Measurements from ENCODE around the gene ACSM4.
"Not testable (repeated sequence)": the region's sequence is repeated elsewhere in the genome, so short reads cannot be mapped to it uniquely, and the experiment has no call there.

The ACSM4 gene

DNA sequence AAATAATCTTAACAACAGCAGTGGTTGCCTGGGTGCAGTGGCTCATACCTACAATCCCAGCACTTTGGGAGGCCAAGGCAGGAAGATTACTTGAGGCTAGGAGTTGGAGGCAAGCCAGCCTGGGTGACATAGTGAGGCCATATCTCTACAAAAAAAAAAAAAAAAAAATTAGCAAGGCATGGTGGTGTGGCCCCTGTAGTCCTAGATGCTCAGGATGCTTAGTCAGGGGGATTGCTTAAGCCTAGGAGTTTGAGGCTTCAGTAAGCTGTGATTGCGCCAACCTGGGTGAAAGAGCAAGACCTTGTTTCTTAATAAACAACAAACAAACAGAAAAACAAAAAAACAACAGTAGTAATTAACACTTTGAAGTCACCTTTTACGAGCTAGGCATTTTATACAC, 642 bp upstream of the ACSM4 start:
- no peak for TF ChIP-seq ZNF274 (IDR thresholded peaks at IDR 0.05; ENCODE audit: low read depth, low read length)
- no peak overlapping the region for H3K4me3 ChIP-seq (ENCODE audit: low read length)

DNA sequence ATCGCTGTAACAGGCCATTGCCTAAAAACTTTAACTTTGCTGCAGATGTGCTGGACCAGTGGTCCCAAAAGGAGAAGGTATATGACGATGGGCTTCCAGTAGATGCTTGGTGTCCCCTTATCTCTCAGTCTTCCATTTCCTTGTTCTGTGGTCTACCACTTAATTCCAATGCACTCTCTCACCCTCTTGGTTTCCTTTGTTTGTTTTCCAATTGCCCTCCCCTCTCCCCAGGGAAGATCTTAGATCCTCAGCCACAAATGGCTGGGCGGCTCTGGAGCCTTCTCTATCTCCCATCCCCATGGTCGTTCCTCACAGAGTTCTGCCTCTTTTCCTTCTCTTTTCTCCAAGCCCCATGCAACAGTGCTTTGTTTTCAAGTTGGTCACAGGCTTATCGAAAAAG, 584 bp downstream of the ACSM4 start:
- H3K4me3 ChIP-seq (ENCODE audit: low read length): no peak overlapping the region
- no peak for TF ChIP-seq ZNF274 (IDR thresholded peaks at IDR 0.05; ENCODE audit: low read depth, low read length)

DNA sequence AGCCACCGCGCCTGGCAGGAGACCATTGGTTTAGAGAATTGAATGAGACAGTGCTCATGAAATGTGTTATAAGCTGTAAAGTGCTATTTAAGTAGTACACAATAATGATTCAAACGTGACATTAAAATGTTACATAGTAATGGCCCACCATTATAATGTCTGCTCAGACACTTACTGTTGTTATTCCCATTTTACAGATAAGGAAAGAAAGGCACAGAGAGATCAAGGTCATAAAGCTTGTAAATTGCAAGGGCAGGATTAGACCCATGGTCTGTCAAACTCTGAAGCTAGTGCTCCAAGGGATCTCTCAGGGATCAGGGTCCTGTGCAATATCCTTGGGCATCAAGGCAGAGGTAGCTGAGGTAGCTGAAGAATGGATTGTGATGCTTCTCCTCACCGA, 6.2 kb downstream of the ACSM4 start:
- TF ChIP-seq ZNF274 (IDR thresholded peaks at IDR 0.05; ENCODE audit: low read depth, low read length): no peak
- H3K4me3 ChIP-seq (ENCODE audit: low read length): no peak overlapping the region

DNA sequence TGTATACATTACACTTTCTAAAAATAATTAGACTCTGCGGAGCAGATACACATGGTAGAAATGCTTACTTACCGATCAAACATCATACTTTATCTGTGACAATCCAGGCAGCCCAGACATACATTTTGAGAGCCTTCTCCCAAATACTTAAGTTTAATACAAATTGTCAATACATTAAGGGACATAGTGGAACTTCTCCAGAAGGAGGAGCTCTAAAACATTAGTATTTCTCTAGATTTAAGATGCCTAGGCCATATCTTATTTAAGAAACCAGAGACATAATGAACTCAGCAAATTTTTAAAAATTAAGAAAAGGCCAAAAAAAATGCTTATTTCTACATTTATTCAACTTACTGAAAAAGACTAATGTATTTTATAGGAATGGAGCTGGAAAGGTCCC, 16.1 kb downstream of the ACSM4 start:
- TF ChIP-seq ZNF274 (IDR thresholded peaks at IDR 0.05; ENCODE audit: low read depth, low read length): no peak
- H3K4me3 ChIP-seq (ENCODE audit: low read length): no peak overlapping the region

DNA sequence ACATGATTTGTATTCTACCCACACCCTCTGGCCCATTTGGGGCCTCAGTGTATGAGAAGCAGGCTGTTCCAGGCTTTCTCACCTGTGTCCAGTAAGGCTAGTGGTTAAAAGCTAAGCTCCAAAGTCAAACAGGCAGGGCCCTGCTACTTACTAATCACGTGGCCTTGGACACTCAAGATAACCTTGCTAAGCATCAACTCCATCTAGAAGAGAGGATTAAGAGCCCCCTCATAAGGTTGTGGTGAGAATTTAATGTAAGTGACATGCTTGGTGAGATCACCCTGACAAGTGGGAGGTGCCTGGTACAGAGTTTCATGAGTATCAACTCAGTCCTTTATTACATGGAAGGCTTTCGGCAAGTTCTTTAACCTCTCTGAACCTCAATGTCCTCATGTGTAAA, 17.8 kb downstream of the ACSM4 start:
- H3K4me3 ChIP-seq (ENCODE audit: low read length): no peak overlapping the region
- no peak for TF ChIP-seq ZNF274 (IDR thresholded peaks at IDR 0.05; ENCODE audit: low read depth, low read length)

DNA sequence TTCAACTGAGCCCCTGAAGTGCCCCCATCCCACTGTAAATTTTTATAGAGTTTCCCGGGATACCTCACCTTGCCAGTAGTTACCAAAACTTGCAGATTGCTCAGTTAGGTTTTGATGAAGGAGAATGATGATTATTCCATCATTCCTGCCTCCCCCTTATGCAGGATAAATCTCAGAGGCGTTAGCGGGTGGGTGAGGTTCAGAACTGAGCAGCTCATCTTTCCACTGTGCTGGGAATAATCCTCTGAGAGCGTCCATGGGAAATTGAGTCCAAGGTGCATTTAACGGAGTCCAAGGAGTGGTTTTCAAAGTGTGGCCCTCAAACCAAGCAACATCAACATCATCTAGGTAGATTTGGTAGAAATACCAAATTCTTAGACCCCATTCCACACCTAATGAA, 18.7 kb downstream of the ACSM4 start:
- no peak for TF ChIP-seq ZNF274 (IDR thresholded peaks at IDR 0.05; ENCODE audit: low read depth, low read length)
- no peak overlapping the region for H3K4me3 ChIP-seq (ENCODE audit: low read length)

DNA sequence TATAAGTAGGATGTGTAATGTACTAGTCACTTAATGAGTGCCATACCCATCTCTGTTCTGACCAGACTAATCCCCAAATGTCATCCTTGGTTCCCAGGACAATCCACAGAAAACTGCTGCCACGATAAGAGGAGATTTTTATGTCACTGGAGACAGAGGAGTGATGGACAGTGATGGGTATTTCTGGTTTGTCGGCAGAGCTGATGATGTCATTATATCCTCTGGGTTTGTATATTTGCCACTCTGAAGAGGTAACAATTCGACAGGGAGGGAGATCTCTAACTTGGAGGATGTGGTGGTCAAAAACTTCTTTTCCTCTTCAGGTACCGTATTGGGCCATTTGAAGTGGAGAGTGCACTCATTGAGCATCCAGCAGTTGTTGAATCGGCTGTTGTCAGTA, 20.3 kb downstream of the ACSM4 start:
- no peak overlapping the region for H3K4me3 ChIP-seq (ENCODE audit: low read length)
- no peak for TF ChIP-seq ZNF274 (IDR thresholded peaks at IDR 0.05; ENCODE audit: low read depth, low read length)

DNA sequence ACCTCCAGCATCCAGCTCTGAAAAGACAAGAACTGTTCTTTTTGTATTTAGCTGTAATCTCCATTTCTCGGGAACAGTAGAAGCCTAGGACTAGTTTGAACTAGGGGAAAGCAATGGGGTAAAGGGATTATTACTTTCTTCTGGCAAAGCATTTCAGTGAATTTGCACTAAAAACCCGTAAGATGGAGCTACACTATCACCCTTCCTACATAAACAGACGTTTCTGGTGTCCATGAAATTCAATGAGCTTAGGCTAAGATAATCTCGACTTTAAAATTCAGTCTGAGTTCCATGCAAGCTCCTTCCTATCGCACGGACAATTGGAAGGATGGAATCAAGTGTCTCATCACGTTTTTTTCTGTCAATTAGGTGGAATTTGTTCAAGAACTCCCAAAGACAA, 24.0 kb downstream of the ACSM4 start:
- H3K4me3 ChIP-seq (ENCODE audit: low read length): no peak overlapping the region
- no peak for TF ChIP-seq ZNF274 (IDR thresholded peaks at IDR 0.05; ENCODE audit: low read depth, low read length)

DNA sequence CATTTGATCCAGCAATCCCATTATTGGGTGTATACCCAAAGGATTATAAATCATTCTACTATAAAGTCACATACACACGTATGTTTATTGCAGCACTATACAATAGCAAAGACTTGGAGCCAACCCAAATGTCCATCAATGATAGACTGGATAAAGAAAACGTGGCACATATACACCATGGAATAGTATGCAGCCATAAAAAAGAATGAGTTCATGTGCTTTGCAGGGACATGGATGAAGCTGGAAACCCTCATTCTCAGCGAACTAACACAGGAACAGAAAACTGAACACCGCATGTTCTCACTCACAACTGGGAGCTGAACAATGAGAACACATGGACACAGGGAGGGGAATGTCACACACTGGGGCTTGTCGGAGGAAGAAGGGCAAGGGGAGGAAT, 33.9 kb downstream of the ACSM4 start:
- H3K4me3 ChIP-seq (ENCODE audit: low read length): not testable (repeated sequence)

DNA sequence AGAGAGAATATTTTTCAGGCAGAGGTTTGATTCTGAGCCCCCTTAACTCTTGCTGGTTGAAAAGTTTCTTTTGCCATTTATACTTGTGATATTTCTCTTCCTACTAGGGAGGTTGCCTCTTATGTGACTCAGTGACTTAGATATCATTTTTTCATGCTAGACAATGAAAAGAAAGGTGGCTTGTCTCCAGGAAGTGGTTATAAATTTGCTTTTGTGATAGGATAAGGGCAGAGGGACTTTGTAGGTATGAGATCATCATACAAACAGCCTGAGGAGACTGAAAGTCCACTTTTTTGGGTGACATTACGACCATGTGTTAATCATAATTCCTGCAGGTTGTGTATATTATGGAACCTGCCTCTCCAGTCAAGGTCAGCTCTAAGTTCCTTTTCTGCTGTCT, 35.8 kb downstream of the ACSM4 start:
- TF ChIP-seq ZNF274 (IDR thresholded peaks at IDR 0.05; ENCODE audit: low read depth, low read length): no peak
- H3K4me3 ChIP-seq (ENCODE audit: low read length): no peak overlapping the region

DNA sequence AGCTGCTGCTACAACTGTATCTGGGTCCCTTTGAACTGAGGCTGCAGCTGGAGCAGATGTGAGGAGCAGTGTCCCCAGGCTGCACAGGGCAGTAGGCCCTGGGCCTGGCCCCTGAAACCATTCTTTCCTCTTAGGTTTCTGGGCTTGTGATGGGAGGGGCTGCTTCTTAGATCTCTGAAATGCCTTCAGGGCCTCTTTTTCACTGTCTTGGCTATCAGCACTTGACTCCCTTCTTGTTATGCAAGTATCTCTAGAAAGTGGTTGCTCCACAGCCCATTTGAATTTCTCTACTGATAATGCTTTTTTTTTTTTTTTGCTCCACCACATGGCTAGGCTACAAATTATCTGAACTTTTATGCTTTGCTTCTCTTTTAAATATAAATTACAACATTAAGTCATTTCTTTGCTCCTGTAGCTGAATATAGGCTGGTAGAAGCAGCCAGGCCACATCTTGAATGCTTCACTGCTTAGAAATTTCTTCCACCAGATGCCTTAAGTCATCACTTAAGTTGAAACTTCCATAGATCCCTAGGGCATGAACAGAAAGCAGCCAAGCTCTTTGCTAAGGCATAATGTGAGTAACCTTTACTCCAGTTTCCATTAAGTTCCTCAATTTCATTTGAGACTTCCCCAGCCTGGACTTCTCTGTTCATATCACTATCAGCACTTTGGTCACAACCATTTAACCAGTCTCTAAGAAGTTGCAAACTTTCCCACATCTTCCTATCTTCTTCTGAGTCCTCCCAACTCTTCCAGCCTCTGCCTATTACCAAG, 41.1 kb downstream of the ACSM4 start:
- no peak for TF ChIP-seq ZNF274 (IDR thresholded peaks at IDR 0.05; ENCODE audit: low read depth, low read length)
- no peak overlapping the region for H3K4me3 ChIP-seq (ENCODE audit: low read length)

DNA sequence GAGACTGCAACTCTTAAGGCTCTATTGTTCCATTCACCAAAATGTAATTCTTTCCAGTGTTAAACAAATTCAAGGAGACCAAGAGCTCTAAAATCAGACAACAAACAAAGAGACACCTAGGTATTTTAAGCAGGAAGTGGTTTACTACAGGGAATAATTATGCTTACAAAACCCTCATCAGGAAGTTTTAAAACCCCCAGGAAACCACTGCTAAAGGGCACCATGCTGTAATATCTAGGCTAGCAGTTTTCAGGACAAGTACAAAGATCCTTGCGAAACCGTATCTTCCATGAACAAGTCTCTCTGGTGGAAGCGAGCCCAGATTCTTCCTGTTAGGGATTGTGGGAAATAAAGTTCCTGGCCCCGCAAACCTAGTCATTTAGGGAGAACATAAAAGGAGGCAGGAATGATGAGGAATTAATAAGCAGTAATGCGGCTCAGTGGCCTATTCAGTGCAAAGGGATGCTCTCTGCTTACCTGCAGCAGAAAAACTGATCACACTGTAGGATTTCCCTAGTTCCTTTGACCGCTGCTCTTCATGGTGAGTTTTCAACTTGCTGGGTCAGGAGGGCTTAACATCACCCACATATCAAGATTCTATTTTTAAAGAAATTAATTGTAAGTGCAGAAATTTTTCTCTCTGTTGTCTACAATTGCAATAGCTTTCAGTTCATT, 42.8 kb downstream of the ACSM4 start:
- no peak overlapping the region for H3K4me3 ChIP-seq (ENCODE audit: low read length)
- no peak for TF ChIP-seq ZNF274 (IDR thresholded peaks at IDR 0.05; ENCODE audit: low read depth, low read length)

DNA sequence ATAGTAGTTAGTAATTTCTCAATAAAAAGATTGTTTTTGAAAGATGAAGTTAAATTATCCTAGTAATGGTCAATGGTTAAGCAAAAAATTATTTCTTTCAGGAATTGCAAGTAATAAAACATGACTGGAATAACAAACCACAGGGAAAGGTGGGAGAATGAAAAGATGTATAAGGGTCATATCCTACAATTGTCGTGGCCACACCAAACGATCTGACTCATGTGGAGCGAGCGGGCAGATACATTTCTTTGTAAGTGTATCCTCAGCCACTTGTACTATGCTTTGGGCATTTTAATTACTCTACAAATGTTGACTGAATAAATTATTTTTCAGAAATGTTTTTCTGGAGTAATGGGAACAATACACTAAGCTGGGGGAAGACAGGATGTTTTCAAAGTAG, 45.5 kb downstream of the ACSM4 start:
- TF ChIP-seq ZNF274 (IDR thresholded peaks at IDR 0.05; ENCODE audit: low read depth, low read length): no peak
- no peak overlapping the region for H3K4me3 ChIP-seq (ENCODE audit: low read length)

DNA sequence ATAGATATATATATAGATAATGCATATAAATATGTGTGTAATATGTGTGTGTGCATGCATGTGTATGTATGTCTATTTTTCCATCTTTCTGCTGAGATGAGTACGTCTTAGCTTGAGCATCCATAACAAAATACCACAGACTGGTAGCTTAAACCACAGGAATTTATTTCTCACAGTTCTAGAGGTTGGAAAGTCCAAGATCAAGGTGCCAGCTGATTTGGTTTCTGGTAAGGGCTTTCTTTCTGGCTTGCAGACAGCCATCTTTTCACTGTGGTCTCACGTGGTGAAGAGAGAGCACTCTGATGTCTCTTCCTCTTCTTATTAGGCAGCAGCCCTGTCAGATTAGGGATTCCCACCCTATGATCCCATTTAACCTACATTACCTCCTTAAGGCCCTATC, 47.3 kb downstream of the ACSM4 start:
- no peak for TF ChIP-seq ZNF274 (IDR thresholded peaks at IDR 0.05; ENCODE audit: low read depth, low read length)
- H3K4me3 ChIP-seq (ENCODE audit: low read length): no peak overlapping the region

DNA sequence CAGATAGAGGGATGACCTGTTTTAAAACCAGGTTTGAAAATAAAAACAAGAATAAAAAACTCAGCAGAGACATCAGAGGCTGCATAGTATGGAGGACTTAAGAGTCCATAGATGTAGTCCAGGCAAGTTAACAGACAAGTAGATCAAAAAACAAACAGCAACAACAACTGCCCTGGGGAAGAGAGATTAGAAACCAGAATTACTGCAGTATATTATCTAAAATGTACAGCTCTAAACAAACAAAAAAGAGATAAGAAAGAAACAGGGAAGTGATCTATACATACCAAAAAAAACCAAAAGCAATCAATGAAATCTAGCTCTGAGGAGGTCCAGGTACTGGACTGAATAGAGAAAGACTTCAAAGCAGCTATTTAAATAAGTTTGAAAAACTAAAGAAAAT, 48.8 kb downstream of the ACSM4 start:
- TF ChIP-seq ZNF274 (IDR thresholded peaks at IDR 0.05; ENCODE audit: low read depth, low read length): no peak
- H3K4me3 ChIP-seq (ENCODE audit: low read length): no peak overlapping the region

DNA sequence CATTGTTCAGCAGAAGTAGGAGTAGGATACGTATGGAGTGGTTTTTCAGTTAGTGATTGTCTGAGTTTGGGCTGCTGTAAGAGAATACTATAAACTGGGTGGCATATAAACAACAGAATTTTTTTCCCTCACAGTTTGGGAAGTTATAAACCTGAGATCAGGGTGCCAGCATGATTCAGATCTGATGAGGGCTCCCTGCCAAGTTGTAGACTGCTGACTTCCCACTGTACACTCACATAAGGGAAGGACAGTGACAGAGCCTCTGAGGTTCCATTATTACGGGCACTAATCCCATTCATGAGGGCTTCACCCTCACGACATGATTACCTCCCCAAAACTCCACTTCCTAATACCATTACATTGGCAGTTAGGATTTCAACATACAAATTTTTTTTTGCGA, 50.7 kb downstream of the ACSM4 start:
- H3K4me3 ChIP-seq (ENCODE audit: low read length): no peak overlapping the region
- no peak for TF ChIP-seq ZNF274 (IDR thresholded peaks at IDR 0.05; ENCODE audit: low read depth, low read length)

Measured in GM08714 (cell line).